EH (cell line): ENCODE data around the gene ZNF467.
A peak's percentile ranks its signal among the peaks of the same experiment; 100 is the strongest.

ENCODE experiments used
- DNase-seq: peaks from one replicate; pipeline ENCODE4 v3.0.0-alpha.2; 2015; ENCODE audit warnings: low read depth

ZNF467 gene

GRCh38 chr7:149727899-149728476 is 45.4 kb downstream of the ZNF467 start:
- DNase-seq, result no peak

- DNase-seq, result no peak
Observed at GRCh38 chr7:149727053-149727898, 46.1 kb downstream of the ZNF467 start.

DNA sequence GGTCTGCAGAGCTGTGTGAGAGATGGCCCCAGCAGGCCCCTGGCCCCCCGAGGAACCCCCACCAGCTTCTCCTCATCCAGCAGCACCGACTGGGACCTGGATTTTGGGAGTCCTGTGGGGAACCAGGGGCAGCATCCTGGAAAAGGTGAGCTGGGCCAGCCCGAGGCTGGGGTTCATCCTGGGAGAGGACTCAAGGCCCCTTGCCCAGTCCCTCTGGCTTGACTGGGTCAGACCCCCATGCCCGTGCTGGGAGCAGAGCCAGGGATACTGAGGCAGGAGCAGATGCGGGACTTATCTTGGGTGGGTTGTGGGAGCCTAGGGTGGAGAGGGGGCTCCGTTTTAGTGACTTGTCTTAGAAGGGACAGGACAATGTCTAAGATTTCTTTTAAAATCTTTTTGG is 47.5 kb downstream of the ZNF467 start:
- no peak for DNase-seq

GRCh38 chr7:149725426-149725821 is 48.0 kb downstream of the ZNF467 start:
- no peak for DNase-seq

DNA sequence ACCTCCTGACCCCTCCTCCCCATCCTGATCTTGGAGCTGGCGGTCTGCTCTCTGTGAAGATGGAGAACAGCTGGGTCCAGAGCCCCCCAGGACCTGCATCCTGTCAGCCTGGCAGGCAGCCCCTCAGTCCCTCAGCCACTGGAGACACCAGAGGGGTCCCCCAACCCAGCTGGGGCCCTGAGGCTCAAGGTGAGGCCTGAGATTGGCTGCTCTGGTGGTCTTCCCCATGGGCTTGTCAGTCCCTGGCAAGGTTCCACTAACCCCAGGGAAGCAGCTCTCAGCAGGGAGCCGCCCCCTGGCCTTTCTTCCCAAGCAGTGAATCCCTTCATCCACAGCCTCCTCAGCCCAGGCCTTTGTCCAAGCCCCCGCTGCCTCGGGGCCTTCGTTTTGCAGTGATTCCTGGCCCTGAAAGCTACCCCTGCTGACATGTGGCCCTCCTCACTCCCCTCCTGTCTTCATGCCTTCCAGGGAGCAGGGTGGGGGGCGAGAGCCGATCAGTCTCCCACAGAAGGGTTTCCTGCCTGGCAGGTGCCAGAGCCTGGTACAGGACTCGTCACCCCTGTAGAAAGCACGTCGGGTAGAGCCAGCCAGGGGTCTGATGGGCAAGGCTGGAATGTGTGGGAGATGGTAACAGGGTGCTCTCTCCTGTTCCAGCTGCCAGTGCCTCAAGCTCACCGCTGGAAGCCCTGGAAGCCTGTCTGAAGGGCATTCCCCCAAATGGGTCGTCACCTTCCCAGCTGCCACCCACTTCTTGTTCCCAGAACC is 48.5 kb downstream of the ZNF467 start:
- no peak for DNase-seq

DNA sequence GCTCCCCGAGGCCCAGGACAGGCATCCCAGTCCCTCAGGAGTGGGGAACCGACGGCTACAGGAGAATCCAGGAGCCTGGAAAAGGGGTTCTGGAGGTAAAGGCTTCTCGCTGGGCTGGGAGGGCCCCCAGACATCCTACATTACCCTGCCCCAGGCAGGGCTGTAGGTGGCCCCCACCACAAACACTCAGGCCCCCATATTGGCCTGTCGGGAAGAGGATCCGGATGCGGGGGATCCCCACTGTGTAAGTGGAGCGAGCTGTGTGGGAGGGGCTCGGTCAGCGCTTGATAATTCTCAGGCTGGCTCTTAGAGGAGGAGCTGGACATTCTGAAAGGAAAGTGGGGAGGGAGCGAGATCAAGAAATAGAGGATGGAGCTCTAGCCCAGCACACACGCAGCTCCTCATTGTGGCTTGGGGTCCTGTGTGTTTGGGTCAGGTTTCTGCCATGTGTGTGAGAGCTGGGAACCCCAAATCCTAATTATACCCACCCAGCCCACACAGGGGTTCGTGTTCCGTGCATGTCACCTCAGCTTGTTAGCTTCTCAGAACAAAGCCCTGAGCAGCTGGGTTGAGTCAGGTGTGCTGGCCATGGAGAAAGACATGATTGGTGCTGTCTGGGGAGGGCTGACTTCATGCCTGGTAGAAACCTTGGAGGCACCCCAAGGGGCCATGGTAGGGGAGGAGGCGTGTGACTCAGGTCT is 49.4 kb downstream of the ZNF467 start:
- no peak for DNase-seq

DNA sequence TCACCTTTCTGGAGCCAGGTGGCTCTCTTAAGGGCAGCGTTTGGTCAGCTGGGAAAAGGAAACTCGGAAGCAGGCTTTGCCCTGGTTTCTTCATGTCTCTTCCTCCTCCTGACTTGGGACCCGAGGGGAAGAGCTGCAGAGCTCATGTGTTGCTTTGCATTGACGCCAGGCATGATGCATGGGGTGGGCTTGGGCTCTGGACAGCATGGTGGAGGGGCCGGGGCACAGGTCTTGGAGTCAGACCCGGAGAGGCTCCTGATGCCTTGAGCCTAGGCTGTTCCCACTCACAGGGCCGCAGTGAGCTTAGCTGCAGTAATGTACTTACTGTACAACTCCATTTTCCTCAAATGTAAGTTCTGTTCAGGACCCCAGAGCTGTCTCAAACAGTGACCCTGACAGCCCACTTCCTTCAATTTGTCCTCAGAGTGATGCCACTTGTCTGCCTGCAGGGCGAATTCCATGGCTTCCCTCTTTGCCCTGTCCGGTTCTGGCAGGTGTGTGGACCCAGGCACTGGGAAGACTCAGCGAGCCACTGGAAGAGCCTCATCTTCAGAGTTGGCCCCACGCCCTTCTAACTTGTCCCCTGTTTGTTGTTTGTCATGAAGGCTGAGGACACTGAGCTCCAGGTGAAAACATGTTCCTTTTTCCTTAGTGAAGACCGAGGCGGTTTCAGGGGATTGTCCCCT is 50.2 kb downstream of the ZNF467 start:
- no peak for DNase-seq

- no peak for DNase-seq
Observed at GRCh38 chr7:149722356-149722957, 50.9 kb downstream of the ZNF467 start.

- no peak for DNase-seq
Observed at GRCh38 chr7:149721084-149721601, 52.2 kb downstream of the ZNF467 start.

- no peak for DNase-seq
Observed at GRCh38 chr7:149720372-149721083, 52.9 kb downstream of the ZNF467 start.

DNA sequence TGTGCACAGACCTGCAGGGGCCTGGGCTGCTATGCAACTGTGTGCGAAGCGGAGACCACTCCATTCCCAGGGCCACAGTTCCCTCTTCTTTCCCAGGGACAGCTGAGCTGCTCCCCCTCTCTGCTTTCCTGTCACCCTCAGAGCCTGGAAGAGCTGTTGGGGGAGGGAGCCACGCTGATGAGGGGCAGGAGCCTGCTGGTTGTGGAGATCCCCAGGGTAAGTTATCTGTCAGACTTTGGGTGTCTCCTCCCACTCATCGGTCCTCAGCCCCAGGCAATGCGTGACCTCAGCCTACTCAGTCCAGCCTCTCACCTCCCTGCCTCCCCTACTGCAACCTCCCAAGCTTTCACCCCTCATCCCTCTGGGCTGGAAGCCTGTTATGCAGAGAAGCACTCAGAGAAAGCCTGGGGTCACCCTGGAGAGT is 53.5 kb downstream of the ZNF467 start:
- no peak for DNase-seq

GRCh38 chr7:149719050-149719899 is 54.1 kb downstream of the ZNF467 start:
- peak; percentile 81 for DNase-seq

GRCh38 chr7:149718730-149719049 is 54.7 kb downstream of the ZNF467 start:
- no peak for DNase-seq

DNA sequence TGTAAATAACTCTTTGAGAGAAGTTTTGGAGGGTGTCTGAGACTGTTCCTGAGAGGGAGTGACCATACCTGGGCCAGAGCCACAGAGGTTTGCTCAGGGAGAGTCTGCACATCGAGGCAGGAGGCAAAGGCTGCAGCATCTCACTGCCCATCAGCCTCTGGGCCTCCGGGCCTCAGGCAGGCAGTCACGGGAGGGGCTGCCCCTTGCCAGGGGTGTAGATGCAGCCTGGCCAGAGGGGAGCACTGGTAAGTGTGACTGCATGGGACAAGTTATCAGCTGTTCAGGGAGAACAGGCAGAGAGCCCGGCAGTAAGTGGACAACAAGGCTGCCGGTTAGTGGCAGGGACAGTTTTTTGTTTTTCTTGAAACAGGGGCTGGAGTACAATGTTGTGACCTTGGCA is 55.9 kb downstream of the ZNF467 start:
- no peak for DNase-seq

GRCh38 chr7:149716932-149717307 is 56.5 kb downstream of the ZNF467 start:
- DNase-seq, result no peak

DNA sequence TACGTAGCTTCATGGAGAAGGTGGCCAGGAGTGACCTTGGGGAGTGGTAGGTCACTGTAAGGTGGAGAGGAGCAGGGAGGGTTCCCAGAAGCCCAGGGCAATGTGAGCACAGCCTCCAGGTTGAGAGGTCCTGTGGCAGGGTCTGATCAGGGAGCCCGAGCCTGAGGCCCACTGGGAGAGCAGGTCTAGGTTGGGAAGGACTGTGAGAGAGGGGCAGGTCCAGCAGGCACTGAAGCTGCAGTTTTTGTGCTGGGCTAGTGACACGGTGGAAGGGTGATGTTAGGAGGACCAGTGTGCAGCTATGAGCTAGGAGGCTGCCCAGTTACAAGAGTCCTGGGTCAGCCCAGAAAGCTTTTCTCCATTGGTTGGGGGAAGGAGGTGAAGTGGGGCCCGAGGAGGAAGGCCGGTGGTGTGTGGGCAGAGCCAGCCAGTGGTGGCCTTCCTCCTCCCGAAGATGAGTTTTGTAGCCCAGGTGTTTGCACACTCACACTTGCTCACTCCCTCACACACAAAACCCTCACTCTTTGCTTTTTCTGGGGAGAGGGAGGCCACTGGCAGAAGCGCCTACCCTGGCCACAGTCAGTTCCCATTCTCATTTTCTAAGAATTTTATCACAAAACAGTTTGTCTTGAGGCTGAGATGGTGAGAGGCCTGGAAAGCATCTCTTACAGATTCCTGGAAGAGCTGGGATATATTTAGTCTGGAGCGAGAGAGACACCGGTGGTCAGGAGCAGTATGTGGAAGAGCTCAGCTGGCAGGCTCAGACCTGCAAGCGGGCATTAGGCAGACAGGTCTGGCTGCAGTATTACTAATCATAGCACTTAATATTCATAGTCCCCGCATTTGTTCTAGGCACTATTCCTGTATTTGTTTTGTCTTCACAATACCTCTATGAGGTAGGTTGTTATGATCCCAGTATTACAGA is 57.1 kb downstream of the ZNF467 start:
- peak; percentile 51 for DNase-seq

GRCh38 chr7:149715476-149715875 is 57.9 kb downstream of the ZNF467 start:
- no peak for DNase-seq

- DNase-seq, result no peak
Observed at GRCh38 chr7:149714910-149715471, 58.4 kb downstream of the ZNF467 start.
